ENCODE data around the gene GRHL1.

The GRHL1 gene

DNA sequence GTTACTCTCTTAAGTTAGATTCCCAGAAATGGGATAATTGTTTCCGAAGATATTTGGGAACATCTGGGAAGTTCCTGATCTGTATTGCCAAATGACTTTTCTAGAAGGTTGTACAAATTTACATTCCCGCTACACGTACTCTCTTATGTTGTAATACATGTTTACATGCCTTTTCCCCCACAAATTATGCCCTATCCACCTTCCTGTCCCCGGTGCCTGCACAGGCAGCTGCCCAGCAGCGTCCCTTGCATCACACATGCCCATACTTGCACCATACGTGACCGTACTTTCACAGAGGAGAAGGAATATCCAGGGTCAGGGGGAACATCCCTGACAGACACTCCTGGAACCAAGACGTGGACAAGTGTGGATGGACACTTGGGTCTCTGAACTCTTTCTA is 67.7 kb downstream of the GRHL1 start:
- H3K9me3 ChIP-seq (ENCODE audit: control insufficient read depth, insufficient read depth, low read length): peaks cover 8% of the 10 kb centered on the region; the same call in 1 of the 2 replicates
- TF ChIP-seq, protein P1, sequence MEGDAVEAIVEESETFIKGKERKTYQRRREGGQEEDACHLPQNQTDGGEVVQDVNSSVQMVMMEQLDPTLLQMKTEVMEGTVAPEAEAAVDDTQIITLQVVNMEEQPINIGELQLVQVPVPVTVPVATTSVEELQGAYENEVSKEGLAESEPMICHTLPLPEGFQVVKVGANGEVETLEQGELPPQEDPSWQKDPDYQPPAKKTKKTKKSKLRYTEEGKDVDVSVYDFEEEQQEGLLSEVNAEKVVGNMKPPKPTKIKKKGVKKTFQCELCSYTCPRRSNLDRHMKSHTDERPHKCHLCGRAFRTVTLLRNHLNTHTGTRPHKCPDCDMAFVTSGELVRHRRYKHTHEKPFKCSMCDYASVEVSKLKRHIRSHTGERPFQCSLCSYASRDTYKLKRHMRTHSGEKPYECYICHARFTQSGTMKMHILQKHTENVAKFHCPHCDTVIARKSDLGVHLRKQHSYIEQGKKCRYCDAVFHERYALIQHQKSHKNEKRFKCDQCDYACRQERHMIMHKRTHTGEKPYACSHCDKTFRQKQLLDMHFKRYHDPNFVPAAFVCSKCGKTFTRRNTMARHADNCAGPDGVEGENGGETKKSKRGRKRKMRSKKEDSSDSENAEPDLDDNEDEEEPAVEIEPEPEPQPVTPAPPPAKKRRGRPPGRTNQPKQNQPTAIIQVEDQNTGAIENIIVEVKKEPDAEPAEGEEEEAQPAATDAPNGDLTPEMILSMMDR (IDR thresholded peaks at IDR 0.05; ENCODE audit: low read depth, low read length, poor library complexity, severe bottlenecking): no peak
- TF ChIP-seq EZH2phosphoT487 (IDR thresholded peaks at IDR 0.05; ENCODE audit: borderline replicate concordance, low read length): no peak
- no peaks in the 10 kb centered on the region for H3K4me1 ChIP-seq (ENCODE audit: control insufficient read depth, low read length)
- no peaks in the 10 kb centered on the region for H3K27me3 ChIP-seq (ENCODE audit: control insufficient read depth, low read length)
- no peak overlapping the region for H3K4me3 ChIP-seq (ENCODE audit: low read length)
- no peaks in the 10 kb centered on the region for H4K20me1 ChIP-seq (ENCODE audit: control insufficient read depth, insufficient read depth, low read depth, low read length)
- no peak overlapping the region for H3K4me2 ChIP-seq (ENCODE audit: low read length)
- no peak overlapping the region for H3K27ac ChIP-seq (ENCODE audit: low read depth, low read length)
- H3K9me2 ChIP-seq (replicated peaks; ENCODE audit: control insufficient read depth, low read length): no peaks in the 10 kb centered on the region
- H3K36me3 ChIP-seq (ENCODE audit: control insufficient read depth, low read length): no peaks in the 10 kb centered on the region
- H3F3A ChIP-seq (ENCODE audit: control insufficient read depth, insufficient read depth): no peaks in the 10 kb centered on the region
- no peaks in the 10 kb centered on the region for H3K79me2 ChIP-seq (ENCODE audit: control insufficient read depth, low read length)

DNA sequence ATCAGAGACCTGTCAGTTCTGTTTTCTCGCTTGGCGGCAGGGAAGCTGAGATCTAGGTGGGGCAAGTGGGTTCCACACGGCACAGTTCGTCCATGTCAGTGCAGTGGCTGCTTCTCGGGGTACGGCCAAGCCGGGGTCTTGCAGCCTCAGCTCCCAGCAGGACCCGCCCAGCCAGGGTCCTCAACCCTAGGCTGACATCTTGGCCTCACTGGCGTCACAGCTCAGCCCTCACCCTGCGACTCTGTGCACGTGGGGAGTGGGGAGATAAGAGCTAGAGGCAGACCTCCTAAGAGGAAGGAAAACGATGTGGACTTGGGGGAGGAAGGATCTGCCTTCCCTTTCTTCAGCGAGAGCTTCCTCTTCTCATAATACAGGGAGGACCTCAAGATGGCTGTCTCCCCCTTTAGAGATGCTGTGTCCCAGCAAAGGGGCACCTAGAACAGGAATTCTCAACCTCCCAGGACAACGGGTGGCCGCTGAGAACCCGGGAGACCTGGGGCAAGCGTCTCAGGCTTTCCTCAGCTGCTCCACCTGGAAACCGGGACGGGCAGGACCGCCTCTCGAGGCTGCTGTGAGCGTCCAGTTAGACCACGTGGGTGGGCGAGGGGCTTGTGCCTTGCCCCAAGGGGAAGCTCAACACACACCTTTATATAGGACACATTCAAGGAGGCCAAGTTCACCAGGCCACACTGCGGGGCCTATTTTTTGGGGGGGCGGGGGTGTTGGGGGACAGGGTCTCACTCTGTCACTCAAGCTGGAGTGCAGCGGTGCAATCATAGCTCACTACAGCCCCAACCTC is 68.3 kb downstream of the GRHL1 start:
- no peak overlapping the region for H3K4me2 ChIP-seq (ENCODE audit: low read length)
- no peak overlapping the region for H3K4me3 ChIP-seq (ENCODE audit: low read length)
- H3K79me2 ChIP-seq (ENCODE audit: control insufficient read depth, low read length): no peaks in the 10 kb centered on the region
- H3K4me1 ChIP-seq (ENCODE audit: control insufficient read depth, low read length): no peaks in the 10 kb centered on the region
- no peaks in the 10 kb centered on the region for H4K20me1 ChIP-seq (ENCODE audit: control insufficient read depth, insufficient read depth, low read depth, low read length)
- peaks cover 2% of the 10 kb centered on the region; the same call in 1 of the 2 replicates for H3K9me3 ChIP-seq (ENCODE audit: control insufficient read depth, insufficient read depth, low read length)
- no peaks in the 10 kb centered on the region for H3K27me3 ChIP-seq (ENCODE audit: control insufficient read depth, low read length)
- TF ChIP-seq EZH2phosphoT487 (IDR thresholded peaks at IDR 0.05; ENCODE audit: borderline replicate concordance, low read length): no peak
- TF ChIP-seq, protein P1 (IDR thresholded peaks at IDR 0.05; ENCODE audit: low read depth, low read length, poor library complexity, severe bottlenecking): no peak
- no peaks in the 10 kb centered on the region for H3K9me2 ChIP-seq (replicated peaks; ENCODE audit: control insufficient read depth, low read length)
- H3K36me3 ChIP-seq (ENCODE audit: control insufficient read depth, low read length): no peaks in the 10 kb centered on the region
- H3K27ac ChIP-seq (ENCODE audit: low read depth, low read length): no peak overlapping the region
- no peaks in the 10 kb centered on the region for H3F3A ChIP-seq (ENCODE audit: control insufficient read depth, insufficient read depth)

DNA sequence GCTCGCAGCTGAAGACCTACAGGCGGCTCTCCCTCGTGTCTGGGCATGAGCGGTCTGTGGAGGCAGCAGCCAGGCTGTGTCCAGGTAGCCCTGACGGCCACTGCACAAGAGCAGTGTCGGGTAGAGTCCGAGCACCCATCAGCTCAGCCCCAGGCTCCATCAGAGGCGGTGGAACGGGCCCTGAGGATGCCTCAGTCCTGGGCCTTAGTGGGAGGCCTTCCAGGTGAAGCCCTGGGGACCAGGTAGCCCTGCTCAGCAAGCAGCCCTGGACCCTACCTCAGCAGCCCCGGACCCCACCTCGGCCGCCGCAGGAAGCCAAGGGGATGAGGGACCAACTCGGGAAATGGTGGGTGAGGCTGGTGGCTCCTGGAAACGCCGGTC is 70.5 kb downstream of the GRHL1 start:
- Histone ChIP-seq H3F3A (ENCODE audit: control insufficient read depth, insufficient read depth) (no peaks in the 10 kb centered on the region), H3K4me1 (ENCODE audit: control insufficient read depth, low read length) (no peaks in the 10 kb centered on the region), H3K9me2 (replicated peaks; ENCODE audit: control insufficient read depth, low read length) (no peaks in the 10 kb centered on the region), H3K36me3 (ENCODE audit: control insufficient read depth, low read length) (no peaks in the 10 kb centered on the region), H3K4me3 (ENCODE audit: low read length) (no peak overlapping the region), H3K79me2 (ENCODE audit: control insufficient read depth, low read length) (no peaks in the 10 kb centered on the region), H3K4me2 (ENCODE audit: low read length) (no peak overlapping the region), H3K27me3 (ENCODE audit: control insufficient read depth, low read length) (no peaks in the 10 kb centered on the region), H3K27ac (ENCODE audit: low read depth, low read length) (no peak overlapping the region), H3K9me3 (ENCODE audit: control insufficient read depth, insufficient read depth, low read length) (no peaks in the 10 kb centered on the region), H4K20me1 (ENCODE audit: control insufficient read depth, insufficient read depth, low read depth, low read length) (no peaks in the 10 kb centered on the region)
- TF ChIP-seq, protein P1 (IDR thresholded peaks at IDR 0.05; ENCODE audit: low read depth, low read length, poor library complexity, severe bottlenecking): no peak
- no peak for TF ChIP-seq EZH2phosphoT487 (IDR thresholded peaks at IDR 0.05; ENCODE audit: borderline replicate concordance, low read length)
